Panc1 (cell line): ENCODE measurements around the gene FGF4. TPM values are rescaled to one million over a fixed set of nuclear protein-coding genes. Genes with fewer than 3 reads are reported as not detected.

Experiments
- ATAC-seq: fragments of 200-7000 bp; cut with Tn5 transposase; 2 replicates; pipeline ENCODE4 v1.9.1; 2020; ENCODE audit warnings: mild to moderate bottlenecking, moderate library complexity
- BruUV-seq: library from RNA; stranded (reverse); fragments of 400-500 nt; replicated peaks from 2 replicates; lab custom pipeline; 2021; lab: Mats Ljungman, UMichigan
- CTCF ChIA-PET: fragments of 300-600 bp; sonication (Branson Sonifier 250); formaldehyde crosslinking; loops from one replicate; lab custom pipeline; 2022; ENCODE audit warnings: antibody characterized with exemption; lab: Charles Lee
- POLR2A ChIA-PET: fragments of 300-600 bp; sonication (Branson Sonifier 250); formaldehyde crosslinking; loops from one replicate; lab custom pipeline; 2022; ENCODE audit warnings: antibody characterized with exemption; lab: Charles Lee
- DNase-seq: peaks from one replicate; pipeline ENCODE4 v3.0.0-alpha.2; 2010; ENCODE audit warnings: low read depth, low spot score
- H3K27ac ChIP-seq: 2 replicates; pipeline ENCODE4 v1.5.1; 2011; ENCODE audit warnings: mild to moderate bottlenecking, low read length, inconsistent platforms
- H3K27me3 ChIP-seq: fragments of 200-500 bp; sonication (Bioruptor generic); 2 replicates; pipeline ENCODE4 v1.6.0; 2014; ENCODE audit warnings: low read length, inconsistent platforms; ENCODE audit not compliant: control insufficient read depth, insufficient read depth
- H3K36me3 ChIP-seq: fragments of 200-500 bp; sonication (Bioruptor generic); 2 replicates; pipeline ENCODE4 v1.5.1; 2014; ENCODE audit warnings: inconsistent platforms, mild to moderate bottlenecking, low read length, moderate library complexity; ENCODE audit not compliant: control insufficient read depth, insufficient read depth
- H3K4me1 ChIP-seq: 2 replicates; pipeline ENCODE4 v1.5.1; 2011; ENCODE audit warnings: inconsistent platforms, mild to moderate bottlenecking, low read length, moderate library complexity; ENCODE audit not compliant: control insufficient read depth, insufficient read depth
- H3K4me3 ChIP-seq, 2 experiments: 2 replicates each; pipeline ENCODE4 v1.5.1; 2011 to 2012; ENCODE audit warnings: low read depth in 2 of 2, low read length in 2 of 2, mild to moderate bottlenecking in 2 of 2, inconsistent platforms in 1 of 2, moderate library complexity in 1 of 2
- H3K9me3 ChIP-seq: fragments of 200-500 bp; sonication (Bioruptor generic); 2 replicates; pipeline ENCODE4 v1.5.1; 2014; ENCODE audit warnings: low read depth, mild to moderate bottlenecking, inconsistent platforms, low read length, moderate library complexity; ENCODE audit not compliant: control insufficient read depth, insufficient read depth
- POLR2AphosphoS5 ChIP-seq: IDR thresholded peaks from 2 replicates; pipeline ENCODE4 v1.6.1; 2012; ENCODE audit warnings: mild to moderate bottlenecking, low read depth, low read length, moderate library complexity
- SIN3A ChIP-seq: IDR thresholded peaks from 2 replicates; pipeline ENCODE4 v1.6.1; 2012; ENCODE audit warnings: low read depth, mild to moderate bottlenecking, low read length, moderate library complexity, borderline replicate concordance; ENCODE audit not compliant: insufficient read depth
- TCF7L2 ChIP-seq: IDR thresholded peaks from 2 replicates; pipeline ENCODE4 v1.6.1; 2011; ENCODE audit warnings: mild to moderate bottlenecking, low read depth, low read length, inconsistent platforms
- in situ Hi-C: cut with HindIII; loops from 2 replicates; pipeline ENCODE4 v1.10.0; 2016; ENCODE audit warnings: low sequenced_read_pairs, low pct_unique_long_range_greater_than_20kb
- intact Hi-C: fragments of 100-400 bp; cut with micrococcal nuclease; formaldehyde crosslinking; loops from one replicate; pipeline ENCODE4 v1.10.0; 2022; ENCODE audit not compliant: unreplicated experiment
- total RNA-seq: library from RNA; stranded (reverse); gene quantifications from one replicate; pipeline ENCODE4 v1.2.1, GENCODE V29; 2021; ENCODE audit not compliant: unreplicated experiment
- TF ChIP-seq, protein P1 (sequence below), 2 experiments: IDR thresholded peaks; 2 replicates each; pipeline ENCODE4 v1.6.1; 2011 to 2012; ENCODE audit warnings: low read depth in 2 of 2, control low read depth in 1 of 2, low read length in 1 of 2, mild to moderate bottlenecking in 1 of 2, moderate library complexity in 1 of 2; ENCODE audit not compliant: insufficient read depth in 1 of 2
- TF ChIP-seq, protein P2 (sequence below): fragments of 450-650 bp; IDR thresholded peaks from 2 replicates; pipeline ENCODE4 v1.5.1; 2017; ENCODE audit warnings: mild to moderate bottlenecking

FGF4 gene
- total RNA-seq, 1 experiment from 2014 or later, result not detected

DNA sequence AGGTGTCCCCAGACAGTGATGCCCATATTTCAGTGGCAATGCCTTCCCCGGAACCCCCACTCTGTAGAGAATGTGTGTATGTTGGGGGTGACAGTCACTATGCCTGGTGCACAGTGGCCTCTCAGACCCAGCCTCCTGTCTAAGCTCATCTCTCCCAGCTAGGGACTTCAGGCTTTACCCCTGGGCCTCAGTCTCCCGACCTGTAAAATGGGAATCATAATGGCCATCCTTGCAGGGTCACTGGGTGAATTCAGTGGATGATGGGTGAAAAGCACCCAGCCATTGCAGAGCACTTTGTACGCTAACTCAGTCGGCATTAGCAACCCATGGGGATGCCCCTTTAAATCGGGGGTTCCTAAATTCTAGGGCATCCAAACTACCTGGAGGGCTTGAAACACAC lies 25.1 kb upstream of the FGF4 start:
- POLR2A ChIA-PET, result no interaction called here
- DNase-seq (no peak), ATAC-seq (no peak)
- Histone ChIP-seq H3K9me3 (no peaks in the 10 kb centered on the region), H3K27ac (no peak overlapping the region), H3K27me3 (no peaks in the 10 kb centered on the region), H3K4me1 (no peaks in the 10 kb centered on the region), H3K4me3 (no peak overlapping the region), H3K36me3 (no peaks in the 10 kb centered on the region)
- TF ChIP-seq, protein P1, sequence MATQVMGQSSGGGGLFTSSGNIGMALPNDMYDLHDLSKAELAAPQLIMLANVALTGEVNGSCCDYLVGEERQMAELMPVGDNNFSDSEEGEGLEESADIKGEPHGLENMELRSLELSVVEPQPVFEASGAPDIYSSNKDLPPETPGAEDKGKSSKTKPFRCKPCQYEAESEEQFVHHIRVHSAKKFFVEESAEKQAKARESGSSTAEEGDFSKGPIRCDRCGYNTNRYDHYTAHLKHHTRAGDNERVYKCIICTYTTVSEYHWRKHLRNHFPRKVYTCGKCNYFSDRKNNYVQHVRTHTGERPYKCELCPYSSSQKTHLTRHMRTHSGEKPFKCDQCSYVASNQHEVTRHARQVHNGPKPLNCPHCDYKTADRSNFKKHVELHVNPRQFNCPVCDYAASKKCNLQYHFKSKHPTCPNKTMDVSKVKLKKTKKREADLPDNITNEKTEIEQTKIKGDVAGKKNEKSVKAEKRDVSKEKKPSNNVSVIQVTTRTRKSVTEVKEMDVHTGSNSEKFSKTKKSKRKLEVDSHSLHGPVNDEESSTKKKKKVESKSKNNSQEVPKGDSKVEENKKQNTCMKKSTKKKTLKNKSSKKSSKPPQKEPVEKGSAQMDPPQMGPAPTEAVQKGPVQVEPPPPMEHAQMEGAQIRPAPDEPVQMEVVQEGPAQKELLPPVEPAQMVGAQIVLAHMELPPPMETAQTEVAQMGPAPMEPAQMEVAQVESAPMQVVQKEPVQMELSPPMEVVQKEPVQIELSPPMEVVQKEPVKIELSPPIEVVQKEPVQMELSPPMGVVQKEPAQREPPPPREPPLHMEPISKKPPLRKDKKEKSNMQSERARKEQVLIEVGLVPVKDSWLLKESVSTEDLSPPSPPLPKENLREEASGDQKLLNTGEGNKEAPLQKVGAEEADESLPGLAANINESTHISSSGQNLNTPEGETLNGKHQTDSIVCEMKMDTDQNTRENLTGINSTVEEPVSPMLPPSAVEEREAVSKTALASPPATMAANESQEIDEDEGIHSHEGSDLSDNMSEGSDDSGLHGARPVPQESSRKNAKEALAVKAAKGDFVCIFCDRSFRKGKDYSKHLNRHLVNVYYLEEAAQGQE (IDR thresholded peaks at IDR 0.05; ENCODE audit: insufficient read depth in 1 of 2, low read depth in 2 of 2, low read length in 1 of 2), result no peak
- TF ChIP-seq, protein P2, sequence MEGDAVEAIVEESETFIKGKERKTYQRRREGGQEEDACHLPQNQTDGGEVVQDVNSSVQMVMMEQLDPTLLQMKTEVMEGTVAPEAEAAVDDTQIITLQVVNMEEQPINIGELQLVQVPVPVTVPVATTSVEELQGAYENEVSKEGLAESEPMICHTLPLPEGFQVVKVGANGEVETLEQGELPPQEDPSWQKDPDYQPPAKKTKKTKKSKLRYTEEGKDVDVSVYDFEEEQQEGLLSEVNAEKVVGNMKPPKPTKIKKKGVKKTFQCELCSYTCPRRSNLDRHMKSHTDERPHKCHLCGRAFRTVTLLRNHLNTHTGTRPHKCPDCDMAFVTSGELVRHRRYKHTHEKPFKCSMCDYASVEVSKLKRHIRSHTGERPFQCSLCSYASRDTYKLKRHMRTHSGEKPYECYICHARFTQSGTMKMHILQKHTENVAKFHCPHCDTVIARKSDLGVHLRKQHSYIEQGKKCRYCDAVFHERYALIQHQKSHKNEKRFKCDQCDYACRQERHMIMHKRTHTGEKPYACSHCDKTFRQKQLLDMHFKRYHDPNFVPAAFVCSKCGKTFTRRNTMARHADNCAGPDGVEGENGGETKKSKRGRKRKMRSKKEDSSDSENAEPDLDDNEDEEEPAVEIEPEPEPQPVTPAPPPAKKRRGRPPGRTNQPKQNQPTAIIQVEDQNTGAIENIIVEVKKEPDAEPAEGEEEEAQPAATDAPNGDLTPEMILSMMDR, result no peak
- TF ChIP-seq TCF7L2 (no peak), SIN3A (no peak), POLR2AphosphoS5 (no peak)
- in situ Hi-C loops (no loop called here), intact Hi-C loops (loop anchor here (5.0 kb wide), 1 partner anchor 98 kb away; the partner anchor contains the start of gene FGF19)
- BruUV-seq, result no TSS peak
- CTCF ChIA-PET, result interaction anchor here (0.7 kb wide), 1 partner anchor 25 kb away, joined by 7 read pairs; no protein-coding TSS in a partner anchor

DNA sequence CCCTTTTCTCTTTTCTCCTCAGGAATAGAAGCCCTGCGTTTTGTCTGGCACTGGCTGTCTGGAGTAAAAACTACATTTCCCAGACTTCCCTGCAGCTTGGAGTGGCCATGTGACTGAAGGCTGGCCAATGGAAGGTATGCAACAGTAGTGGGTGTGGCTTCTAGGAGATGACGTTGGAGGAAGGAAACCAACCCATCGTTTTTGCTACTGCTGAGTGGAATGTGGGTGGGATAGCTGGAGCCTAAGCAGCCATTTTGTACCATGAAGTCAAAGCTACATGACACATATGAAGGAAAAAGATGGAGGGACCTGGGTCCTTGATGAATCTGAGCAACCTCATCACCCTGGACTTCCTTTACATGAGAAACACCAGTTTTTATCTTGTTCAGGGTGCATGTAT lies 24.4 kb upstream of the FGF4 start:
- Histone ChIP-seq H3K9me3 (no peaks in the 10 kb centered on the region), H3K4me3 (no peak overlapping the region), H3K4me1 (no peaks in the 10 kb centered on the region), H3K27ac (no peak overlapping the region), H3K27me3 (no peaks in the 10 kb centered on the region), H3K36me3 (no peaks in the 10 kb centered on the region)
- ATAC-seq (peak; percentile 80), DNase-seq (no peak)
- in situ Hi-C loops, result no loop called here
- intact Hi-C loops, result no loop called here
- ChIA-PET POLR2A (interaction anchor here (0.7 kb wide), 1 partner anchor 57 kb away, joined by 3 read pairs; no protein-coding TSS in a partner anchor), CTCF (no interaction called here)
- TF ChIP-seq SIN3A, result no peak
- BruUV-seq, result no TSS peak

DNA sequence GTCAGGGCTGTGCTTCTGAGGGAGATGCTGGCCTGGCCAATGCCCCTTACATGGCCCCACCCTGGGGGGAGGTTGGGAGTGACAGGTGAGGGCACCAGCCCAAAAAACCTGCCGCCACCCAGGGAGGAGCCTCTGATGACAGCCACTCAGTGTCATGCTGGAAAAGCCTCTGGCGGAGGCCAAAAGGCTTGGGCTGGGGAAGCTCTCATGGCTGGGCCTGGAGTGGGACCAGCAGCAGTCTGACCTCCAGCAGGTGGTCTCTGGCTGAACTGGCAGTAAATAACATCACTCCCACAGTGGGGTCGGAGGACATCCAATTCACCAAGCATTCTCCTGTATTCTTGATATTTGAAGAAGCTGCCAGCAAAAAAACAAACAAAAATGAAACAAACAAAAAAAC lies 24.0 kb upstream of the FGF4 start:
- ATAC-seq (no peak), DNase-seq (no peak)
- ChIA-PET CTCF (no interaction called here), POLR2A (interaction anchor here (0.7 kb wide), 1 partner anchor 58 kb away, joined by 3 read pairs; no protein-coding TSS in a partner anchor)
- no TSS peak for BruUV-seq
- Histone ChIP-seq H3K9me3 (no peaks in the 10 kb centered on the region), H3K4me1 (no peaks in the 10 kb centered on the region), H3K36me3 (no peaks in the 10 kb centered on the region), H3K27ac (no peak overlapping the region), H3K27me3 (no peaks in the 10 kb centered on the region), H3K4me3 (no peak overlapping the region)
- TF ChIP-seq, protein P1 (IDR thresholded peaks at IDR 0.05; ENCODE audit: insufficient read depth in 1 of 2, low read depth in 2 of 2, low read length in 1 of 2), result no peak
- TF ChIP-seq SIN3A (no peak), TCF7L2 (no peak)
- in situ Hi-C loops, result no loop called here
- intact Hi-C loops, result no loop called here
